ENCODE measurements around the gene ABCC6.
"Not testable (repeated sequence)": the region's sequence is repeated elsewhere in the genome, so short reads cannot be mapped to it uniquely, and the experiment has no call there.

DNA sequence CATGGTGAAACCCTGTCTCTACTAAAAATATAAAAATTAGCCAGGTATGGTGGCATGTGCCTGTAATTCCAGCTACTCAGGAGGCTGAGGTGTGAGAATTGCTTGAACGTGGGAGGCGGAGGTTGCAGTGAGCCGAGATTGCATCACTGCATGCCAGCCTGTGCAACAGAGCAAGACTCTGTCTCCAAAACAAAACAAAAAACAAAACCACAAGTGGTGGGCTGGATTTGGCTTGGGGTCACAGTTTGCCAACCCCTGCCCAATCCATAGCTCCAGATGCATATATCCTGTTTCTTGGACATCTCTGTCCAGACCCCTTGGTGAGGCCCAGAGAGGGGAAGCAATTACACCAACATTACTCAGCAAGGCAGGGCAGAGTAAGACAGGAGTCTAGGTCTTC lies 41.5 kb downstream of the ABCC6 start:
- TF ChIP-seq, protein P1, sequence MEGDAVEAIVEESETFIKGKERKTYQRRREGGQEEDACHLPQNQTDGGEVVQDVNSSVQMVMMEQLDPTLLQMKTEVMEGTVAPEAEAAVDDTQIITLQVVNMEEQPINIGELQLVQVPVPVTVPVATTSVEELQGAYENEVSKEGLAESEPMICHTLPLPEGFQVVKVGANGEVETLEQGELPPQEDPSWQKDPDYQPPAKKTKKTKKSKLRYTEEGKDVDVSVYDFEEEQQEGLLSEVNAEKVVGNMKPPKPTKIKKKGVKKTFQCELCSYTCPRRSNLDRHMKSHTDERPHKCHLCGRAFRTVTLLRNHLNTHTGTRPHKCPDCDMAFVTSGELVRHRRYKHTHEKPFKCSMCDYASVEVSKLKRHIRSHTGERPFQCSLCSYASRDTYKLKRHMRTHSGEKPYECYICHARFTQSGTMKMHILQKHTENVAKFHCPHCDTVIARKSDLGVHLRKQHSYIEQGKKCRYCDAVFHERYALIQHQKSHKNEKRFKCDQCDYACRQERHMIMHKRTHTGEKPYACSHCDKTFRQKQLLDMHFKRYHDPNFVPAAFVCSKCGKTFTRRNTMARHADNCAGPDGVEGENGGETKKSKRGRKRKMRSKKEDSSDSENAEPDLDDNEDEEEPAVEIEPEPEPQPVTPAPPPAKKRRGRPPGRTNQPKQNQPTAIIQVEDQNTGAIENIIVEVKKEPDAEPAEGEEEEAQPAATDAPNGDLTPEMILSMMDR (IDR thresholded peaks at IDR 0.05; ENCODE audit: insufficient read depth, low read length, poor library complexity, severe bottlenecking): not testable (repeated sequence)
- not testable (repeated sequence) for TF ChIP-seq EZH2phosphoT487 (conservative IDR thresholded peaks at IDR 0.05; ENCODE audit: low read length)
